Left lobe of liver (tissue), 2 donors: ENCODE data around the gene MED12L. TPM values are rescaled to one million over a fixed set of nuclear protein-coding genes. Genes with fewer than 3 reads are reported as not detected.

Experiments used
- ATAC-seq: fragments of 200-7000 bp; cut with Tn5 transposase; one replicate; pipeline ENCODE4 v1.9.1; 2020; ENCODE audit warnings: mild to moderate bottlenecking, moderate library complexity
- DNase-seq: peaks from one replicate; pipeline ENCODE4 v3.0.0-alpha.2; 2020; ENCODE audit warnings: low spot score
- total RNA-seq: library from RNA; stranded (reverse); gene quantifications from one replicate; pipeline ENCODE4 v1.2.1, GENCODE V29; 2021
- donor health status: DM: no; HTN: no; CAD: no; lungs with moderate emphysema.
- donor health status: DM: no; HTN: yes; CAD: no.

The MED12L gene
- total RNA-seq, 1 donor from 2014 or later = 0.15 TPM

DNA sequence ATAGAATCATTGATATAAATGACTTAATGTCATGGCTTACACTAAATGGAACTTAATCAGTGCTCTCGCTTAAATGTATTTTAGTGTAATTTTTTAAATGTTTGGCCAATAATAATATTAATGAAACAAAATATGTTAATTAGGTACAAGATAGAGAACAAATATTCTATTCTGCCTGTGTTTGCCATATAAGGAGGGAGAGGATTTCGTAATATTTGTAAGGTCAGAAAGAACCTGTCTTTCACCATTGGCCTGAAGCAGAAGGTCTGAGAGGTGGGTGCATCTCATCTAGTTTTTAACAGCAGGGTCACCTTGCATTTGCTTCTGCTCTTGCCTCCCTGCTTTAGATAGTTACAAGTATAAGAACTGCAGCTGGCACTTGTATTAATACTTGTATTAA is 228.7 kb downstream of the MED12L start:
- ATAC-seq = no peak
- no peak for DNase-seq

- no peak for ATAC-seq
- no peak for DNase-seq
Measured at GRCh38 chr3:151314593-151314992, 229.1 kb downstream of the MED12L start.

DNA sequence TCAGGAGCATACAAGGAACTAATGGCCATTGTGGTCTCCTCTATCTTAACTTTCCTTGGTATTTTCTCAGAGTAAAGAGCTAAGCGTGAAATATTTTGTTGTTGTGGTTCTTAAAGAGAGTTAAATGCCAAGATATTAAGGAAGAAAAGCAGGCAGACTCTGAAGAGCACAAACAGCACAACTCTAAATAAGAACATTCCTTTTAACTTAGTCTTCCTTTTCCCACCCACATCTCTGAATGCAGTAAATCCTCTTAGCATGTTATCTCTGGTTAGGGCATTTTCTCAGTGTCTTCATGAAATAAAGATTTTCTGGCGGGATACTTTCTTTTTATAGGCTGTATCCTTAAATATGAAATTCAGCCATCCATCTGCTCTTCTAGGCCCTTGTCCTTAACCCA is 229.7 kb downstream of the MED12L start:
- no peak for DNase-seq
- ATAC-seq = no peak

GRCh38 chr3:151315846-151316245 is 230.4 kb downstream of the MED12L start:
- DNase-seq (no peak), ATAC-seq (no peak)

DNA sequence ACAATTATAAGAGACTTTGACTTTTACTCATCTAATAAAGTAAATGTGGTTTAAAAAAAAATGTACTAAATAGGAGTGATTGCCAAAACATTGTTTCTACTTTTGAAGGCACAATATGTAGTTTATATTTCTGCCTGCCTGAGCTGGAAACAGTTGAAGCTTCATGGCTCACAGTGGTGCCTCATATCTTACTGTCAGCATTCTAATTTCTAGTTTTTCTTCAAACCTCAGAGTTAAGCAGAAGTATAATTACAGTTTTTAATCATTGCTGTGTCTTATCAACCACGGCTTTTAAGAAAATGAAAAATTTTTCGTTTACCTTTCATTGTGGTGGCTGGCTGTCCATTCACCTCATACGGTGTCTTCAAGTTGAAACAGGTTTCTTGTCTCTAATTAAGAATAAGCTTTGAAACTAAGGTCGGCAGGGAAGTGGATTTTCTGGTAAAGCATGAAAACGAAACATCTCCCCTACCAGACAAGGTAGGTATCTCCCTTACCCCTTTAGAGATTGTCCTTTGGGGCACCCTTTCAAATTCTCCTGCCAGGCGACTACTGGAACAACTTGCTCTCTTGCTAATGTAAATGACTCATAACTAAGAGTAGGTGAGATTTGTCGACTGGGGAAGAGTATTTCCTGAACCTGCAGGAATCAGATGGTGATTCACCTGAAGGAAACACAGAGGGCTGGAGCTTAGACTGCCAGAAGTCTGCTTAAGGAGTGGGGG is 231.0 kb downstream of the MED12L start, which contains the start of gene GPR87:
TSS of gene GPR87 (minus strand) at position 554 of the 725 bp plus-strand sequence. CDS start 16,720 bp downstream, outside the sequence.
- ATAC-seq (no peak), DNase-seq (no peak)

GRCh38 chr3:151318313-151318712 is 232.8 kb downstream of the MED12L start:
- ATAC-seq (no peak), DNase-seq (no peak)

GRCh38 chr3:151318991-151319390 is 233.5 kb downstream of the MED12L start:
- no peak for DNase-seq
- ATAC-seq = no peak

DNA sequence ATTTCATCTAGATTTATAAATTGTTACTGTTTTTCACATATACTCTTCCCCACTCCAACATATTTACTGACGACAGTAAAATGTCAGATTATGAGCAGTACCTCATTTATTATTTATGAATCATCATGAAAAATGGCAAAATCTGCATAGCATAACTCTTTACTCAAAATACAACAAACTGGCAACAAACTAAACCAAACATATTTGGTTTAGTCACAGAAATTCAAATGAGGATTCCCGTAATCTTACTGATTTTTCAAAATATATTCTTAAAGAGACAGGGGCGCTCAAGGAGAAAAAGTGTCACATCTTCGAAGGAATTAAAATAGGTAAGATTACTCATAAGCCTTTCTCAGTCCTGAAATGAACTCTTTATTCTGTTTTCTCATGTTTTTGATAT is 234.2 kb downstream of the MED12L start:
- no peak for ATAC-seq

DNA sequence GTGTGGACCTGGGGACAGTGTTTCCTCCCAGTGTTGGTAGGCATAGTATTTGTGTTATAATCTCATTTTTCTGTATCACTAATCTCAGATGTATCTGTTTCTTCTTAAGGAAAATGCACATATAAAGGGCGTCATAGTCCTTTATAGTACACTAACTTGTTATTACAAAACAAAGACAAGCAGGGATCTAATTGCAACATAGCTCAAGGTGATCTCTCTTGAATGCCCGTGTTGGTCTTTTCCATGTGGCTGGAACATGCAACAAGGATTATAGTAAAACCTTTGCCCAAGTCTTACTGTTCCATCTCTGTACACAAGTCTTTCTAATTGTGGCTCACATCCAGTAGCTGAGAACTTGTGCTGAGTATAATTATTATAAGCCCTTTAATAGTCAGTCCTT is 234.7 kb downstream of the MED12L start:
- DNase-seq = no peak
- no peak for ATAC-seq

More for the DNA sequence above, 234.2 kb downstream of the MED12L start:
- no peak for DNase-seq

DNA sequence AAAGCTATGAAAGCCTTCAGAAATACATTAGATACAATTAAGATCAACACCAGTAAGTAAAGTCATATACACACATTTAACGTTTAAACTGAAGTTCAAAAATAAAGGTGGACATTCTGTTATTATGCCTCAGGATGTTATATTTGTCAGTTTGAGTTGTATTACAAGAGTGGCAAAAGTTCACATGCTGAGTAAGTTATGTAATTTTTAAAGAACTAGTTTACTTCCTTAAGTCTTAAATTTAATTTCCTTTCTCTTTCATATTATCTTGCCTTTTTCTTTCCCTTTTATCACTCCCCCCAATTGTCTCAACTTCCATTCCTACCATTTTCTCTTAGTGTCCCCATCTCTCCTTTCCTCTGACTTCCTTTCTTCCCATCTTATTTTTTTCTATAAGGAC is 236.1 kb downstream of the MED12L start:
- DNase-seq (no peak), ATAC-seq (no peak)

DNA sequence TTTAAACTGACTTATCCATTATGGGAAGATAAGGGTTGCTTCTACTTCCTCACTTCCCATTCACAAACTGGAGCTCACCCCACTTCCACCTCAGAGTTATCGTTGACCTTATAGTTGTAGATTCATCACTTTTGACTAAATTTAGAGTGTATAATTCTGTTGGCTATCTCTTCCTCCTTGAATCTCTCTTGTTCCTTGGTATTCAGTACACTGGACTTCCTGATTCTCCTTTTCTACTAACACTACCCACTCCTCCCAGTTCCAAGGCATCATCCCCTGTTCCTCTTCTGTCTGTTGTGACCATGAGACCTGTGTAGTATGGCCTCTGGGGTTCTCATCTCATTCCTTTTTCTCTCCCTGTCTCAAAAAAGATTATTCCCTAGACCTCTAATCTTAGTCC is 237.0 kb downstream of the MED12L start:
- no peak for DNase-seq
- peak; percentile 14 for ATAC-seq

DNA sequence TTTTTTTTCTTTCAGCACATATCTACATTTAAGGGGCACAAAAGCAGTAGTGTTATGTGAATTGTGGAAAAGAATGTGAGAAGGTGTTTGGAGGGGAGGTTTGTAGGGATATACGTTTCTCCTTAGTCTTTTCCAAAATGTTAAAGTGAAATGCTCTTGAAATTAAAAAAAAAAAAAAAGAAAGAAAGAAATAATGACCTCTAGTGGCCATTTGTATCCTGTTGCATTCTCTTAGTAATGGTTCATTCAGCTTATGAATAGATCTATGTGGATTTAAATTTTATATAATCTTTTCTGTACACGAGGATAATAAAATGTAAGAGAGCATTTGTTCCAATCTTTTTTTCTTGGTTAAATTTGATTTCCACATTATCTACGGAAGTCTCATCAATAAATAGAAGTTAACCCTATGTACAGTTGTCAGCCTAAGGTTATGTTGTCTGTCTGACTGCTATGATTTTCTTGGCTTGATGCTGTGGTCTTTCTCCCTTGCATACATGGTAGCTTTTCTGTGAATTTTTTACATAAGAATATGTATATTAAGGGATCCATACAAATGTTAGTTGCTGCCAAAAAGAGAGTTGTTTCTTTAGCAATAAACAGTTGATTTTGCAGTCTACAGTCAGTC is 242.2 kb downstream of the MED12L start:
- ATAC-seq = peak; percentile 61
- DNase-seq = no peak

DNA sequence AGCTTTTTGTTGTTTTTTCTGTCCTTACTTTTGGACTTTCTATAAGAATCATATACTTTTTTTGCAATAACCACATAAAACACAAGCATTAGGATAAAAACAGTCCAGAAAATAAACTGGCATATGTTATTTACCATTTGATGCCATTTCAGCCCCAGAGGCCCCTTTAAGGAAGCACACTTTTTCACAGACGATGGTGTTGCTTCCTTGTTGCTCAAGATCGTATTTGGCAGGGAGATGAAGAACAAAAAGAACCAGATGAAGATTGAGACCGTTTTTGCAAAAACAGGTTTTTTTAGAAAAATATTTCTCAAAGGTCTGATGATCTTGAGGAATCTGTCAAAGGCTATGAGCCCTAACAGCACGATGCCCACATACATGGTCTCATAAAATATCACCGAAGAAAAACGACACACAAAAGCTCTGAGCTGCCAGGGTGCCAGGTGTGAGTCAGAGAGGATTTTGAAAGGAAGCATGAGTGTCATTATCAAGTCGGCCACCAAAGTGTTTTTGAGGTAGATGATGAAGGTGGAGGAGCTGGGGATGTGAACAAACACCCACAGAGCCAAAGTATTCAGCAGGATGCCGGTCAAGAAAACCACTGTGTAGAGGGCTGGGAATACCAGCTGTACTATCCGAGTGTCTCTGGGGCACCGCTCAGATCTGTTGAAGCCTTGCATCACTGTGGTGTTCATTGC is 243.0 kb downstream of the MED12L start:
- no peak for DNase-seq
- no peak for ATAC-seq

DNA sequence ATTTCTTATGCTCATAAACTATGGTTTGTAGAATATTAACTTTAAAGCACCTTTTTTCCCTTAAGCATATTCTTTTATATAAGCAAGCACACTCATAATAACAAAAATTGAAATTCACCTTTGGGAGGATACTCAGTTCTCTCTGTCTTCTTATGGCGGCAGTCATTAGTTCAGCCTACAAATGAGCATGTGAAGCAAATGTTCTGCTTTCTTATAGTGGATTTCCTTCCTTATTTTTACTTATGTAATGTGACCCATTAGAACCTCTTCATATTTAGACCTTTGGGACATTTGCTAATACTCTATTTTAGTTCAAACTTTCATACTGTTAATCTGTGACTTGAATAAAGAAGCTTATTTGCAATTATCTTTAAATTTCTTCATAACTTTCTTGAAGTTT is 243.9 kb downstream of the MED12L start, which contains the start of gene P2RY13:
TSS of gene P2RY13 (minus strand) at position 187 of the 400 bp plus-strand sequence. CDS start at position 166, 21 bp downstream.
- ATAC-seq (no peak), DNase-seq (no peak)

DNA sequence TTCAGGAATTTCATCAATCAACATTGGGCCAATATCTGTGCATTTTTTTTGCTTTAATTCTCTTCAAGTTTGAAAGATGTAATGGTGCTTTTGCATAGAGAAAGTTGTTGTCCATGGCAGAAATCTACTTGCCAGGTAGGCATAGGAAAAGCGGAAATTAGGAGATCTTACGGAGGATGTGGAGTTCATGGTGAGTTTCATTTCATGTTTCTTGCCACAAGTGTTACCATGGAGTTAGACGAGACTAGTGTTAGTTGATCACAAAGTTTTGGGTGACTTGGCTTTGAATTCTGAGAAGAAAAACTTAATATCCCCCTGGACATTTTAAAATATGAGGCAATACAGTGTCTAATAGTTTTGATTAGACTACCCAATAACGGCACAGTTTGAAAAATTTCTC is 244.9 kb downstream of the MED12L start:
- no peak for ATAC-seq
- DNase-seq = no peak

DNA sequence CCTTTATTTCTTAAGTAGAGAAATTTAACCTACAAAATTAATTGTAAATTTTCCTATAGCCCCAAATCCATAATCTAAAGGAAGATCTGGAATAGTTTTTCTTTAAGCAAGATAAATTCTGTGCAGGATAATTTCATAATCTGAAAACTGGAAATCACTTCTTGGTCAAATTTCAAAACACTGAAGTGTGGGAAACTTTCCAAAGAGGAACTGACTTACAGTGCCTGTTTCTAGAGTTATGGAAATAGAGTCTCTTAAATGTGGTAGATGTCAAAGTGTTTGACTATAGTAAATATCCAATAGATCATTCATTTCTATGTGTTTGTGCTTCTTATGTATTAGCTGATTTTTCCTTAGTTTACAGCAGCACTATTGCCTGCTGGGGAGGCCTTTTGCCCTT is 245.4 kb downstream of the MED12L start:
- DNase-seq (no peak), ATAC-seq (no peak)

DNA sequence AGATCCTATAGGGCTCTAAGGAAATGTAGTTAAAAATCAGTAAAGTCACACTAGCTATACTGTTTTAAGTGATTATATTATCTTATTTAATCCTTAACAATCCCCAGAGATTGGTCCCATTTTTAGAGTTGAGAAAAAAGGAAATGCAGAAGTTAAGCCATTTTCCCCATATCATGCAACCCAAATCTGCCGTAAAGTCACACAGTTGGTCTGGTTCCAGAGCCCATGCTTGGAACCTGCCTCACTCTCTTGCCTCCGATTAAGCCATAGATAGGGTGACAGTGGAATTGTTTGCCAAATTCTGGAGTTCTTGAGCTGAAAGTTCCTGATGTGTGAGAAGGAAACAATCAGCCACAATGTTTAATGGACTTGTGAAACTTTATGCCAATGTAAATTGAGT is 246.2 kb downstream of the MED12L start:
- no peak for ATAC-seq

GRCh38 chr3:151345859-151346258 is 260.4 kb downstream of the MED12L start:
- ATAC-seq (peak; percentile 26), DNase-seq (no peak)

More for the DNA sequence above, 246.2 kb downstream of the MED12L start:
- no peak for DNase-seq

DNA sequence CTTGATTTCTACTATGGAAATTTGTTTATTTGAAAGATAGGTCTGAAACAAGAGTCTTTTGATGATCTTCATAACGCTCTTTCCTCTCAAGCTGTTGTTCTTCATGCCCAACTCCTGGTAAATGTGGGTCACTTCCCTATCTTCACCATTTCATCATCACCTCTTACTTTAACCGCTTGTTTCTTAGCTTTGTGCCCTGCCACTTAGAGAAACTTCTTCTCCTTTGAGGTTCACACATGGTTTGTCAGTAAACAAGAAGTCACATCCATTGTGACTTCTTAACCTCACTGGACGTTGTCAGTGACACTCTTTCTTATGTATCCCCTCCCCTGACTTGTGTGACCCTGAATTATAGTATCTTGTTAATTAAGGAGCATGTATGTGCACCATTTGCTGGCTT is 260.8 kb downstream of the MED12L start:
- DNase-seq (no peak), ATAC-seq (no peak)

- ATAC-seq = peak; percentile 40
- no peak for DNase-seq
Measured at GRCh38 chr3:151347432-151347831, 262.0 kb downstream of the MED12L start.

DNA sequence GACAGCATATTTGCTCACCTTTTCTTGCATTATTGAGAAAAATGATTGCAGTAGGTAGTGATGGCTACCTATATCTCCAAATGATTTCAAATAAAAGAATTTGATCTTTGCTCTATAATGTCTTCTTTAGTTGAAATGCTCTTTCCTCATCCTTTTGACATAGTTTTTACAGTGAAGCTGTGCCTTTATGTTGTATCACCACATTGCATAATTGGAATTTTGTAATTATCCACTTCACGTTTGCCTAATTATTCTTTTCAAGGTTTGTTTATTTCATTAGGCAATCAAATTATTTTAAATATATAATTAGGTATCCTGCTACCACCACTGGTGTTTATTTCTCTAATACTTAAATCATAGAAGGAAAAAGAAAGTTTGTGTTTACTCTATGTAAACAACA is 265.2 kb downstream of the MED12L start:
- DNase-seq = no peak
- no peak for ATAC-seq

- DNase-seq = no peak
- ATAC-seq = no peak
Measured at GRCh38 chr3:151351219-151351618, 265.8 kb downstream of the MED12L start.
